Measurements from ENCODE around the gene NES. TPM values are rescaled to one million over a fixed set of nuclear protein-coding genes. Genes with fewer than 3 reads are reported as not detected.

The NES gene
- total RNA-seq, 4 donors from 2014 or later = 7.8 to 28.8 (median 13.5) TPM

DNA sequence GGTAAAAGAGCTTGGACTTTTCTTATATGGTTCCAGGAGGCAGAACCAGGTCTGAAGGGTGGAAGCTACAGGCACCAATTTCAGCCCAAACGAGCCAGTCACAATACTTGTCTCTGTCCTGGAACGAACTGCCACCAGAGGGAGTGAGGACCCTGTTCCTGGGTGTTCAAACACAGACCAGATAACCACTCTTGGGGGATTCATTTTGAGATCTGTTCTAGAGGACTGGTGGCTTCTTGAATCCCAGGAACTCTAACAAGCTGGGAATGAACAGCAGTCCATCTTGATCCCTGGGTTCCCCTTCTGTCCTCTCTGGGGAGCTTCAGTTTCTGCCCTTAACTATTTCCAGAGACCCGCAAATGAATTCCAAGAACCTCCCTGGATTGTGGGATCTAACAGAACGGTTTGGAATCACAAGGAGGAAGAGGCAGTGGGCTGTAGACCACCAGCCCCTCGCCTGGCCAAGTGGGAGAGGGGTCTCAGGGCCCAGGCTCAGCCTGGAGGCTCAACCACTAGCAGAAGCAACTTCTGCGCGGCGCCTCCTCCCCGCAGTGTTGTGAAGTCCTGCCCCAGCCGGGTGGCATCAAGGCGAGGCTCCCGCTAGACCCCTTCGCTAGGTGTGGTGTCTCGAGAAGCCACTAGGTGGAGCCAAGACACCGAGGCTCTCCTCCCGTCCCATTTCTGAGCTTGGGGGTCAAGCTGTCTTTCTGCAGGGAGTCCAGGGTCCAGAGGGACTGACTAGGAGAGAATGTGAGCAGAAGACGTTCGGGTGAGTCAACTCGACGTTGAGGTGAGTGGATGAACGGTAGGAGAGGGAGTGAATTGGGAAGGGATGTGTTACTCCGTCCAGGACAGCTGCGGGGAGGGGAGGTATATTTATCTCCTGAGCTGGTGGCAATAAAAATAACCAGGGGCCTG, 12.1 kb upstream of the NES start:
- no peak for TF ChIP-seq CTCF (IDR thresholded peaks at IDR 0.05; ENCODE audit: low read depth)

DNA sequence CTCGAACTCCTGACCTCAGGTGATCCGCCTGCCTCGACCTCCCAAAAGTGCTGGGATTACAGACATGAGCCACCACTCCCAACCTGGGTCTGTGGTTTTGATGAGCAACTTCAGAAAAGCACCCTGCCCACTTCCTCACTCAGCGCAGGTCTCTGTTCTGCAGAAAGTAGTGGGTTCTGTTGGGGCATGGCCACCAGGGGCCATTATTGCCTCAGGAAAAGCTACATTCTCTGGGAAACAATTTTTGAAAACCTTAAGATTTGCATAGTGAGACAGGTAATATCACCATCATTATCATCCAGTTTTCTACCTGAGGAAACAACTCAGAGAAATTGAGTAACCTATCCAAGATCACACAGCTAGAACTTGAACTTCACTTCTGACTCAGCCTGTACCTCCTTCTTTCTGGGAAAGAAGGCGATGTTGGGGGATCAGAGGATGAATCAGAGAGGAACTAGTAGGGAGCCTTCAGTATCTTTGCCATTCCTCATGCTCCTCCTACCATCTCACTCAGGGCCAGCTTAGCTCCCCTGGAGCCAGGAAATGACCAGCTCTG, 7.1 kb upstream of the NES start:
- TF ChIP-seq CTCF (IDR thresholded peaks at IDR 0.05; ENCODE audit: low read depth) = no peak

DNA sequence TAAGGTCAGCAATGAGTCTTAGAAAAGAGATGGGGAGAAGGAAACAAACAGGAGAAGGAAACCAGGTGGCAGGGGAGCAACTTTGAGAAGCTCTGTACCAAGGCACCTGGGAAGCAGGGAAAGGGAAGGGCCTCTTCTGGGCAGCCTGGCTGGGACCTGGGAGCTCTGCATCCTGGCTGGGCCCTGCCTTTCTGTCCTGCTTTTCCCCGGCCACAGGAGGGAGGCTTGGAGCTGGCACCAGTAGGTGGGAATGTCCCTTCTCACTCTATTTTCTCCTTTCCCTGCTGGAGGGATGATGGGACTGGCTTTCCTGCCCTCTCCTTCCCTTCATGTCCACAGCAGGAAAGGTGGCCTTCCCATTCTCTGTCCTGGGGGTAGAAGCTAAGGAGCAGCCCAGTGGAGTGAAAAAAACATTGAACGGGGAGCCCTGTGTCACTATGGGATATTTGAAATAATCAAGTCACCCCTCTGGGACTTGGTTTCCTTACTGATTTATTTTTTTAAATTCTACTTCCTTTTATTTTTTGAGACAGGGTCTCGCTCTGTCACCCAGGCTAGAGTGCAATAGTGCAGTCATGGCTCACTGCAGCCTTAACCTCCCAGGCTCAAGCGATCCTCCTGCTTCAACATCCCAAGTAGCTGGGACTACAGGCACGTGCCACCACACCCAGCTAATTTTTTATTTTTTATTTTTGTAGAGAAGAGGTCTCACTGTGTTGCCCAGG, 5.1 kb upstream of the NES start:
- TF ChIP-seq CTCF (IDR thresholded peaks at IDR 0.05; ENCODE audit: low read depth) = no peak

- TF ChIP-seq CTCF (IDR thresholded peaks at IDR 0.05; ENCODE audit: low read depth) = no peak
Measured at GRCh38 chr1:156681196-156681960, 4.2 kb upstream of the NES start.

DNA sequence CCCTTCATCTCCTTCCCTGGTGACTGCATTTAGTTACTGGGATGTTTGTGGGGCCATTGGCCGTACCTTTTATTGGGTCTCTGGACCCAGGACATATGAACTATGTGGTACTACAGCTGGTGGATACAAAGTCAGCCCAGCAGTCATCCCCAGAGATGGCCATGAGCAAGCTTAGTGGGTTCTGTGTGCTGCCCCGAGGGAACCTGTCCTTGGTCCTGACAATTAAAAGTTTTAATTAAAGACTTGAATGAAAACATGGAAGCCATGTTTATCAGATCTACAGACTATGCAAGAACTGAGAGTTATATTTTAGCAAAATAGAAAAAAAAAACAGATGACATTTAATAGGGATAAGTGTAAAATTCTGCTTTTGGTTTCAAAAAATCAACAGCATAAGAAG, 2.8 kb upstream of the NES start:
- TF ChIP-seq CTCF (IDR thresholded peaks at IDR 0.05; ENCODE audit: low read depth) = no peak

- TF ChIP-seq CTCF (IDR thresholded peaks at IDR 0.05; ENCODE audit: low read depth) = no peak
Measured at GRCh38 chr1:156677616-156678596, 699 bp upstream of the NES start.
